ENCODE measurements around the gene PHYHD1.

PHYHD1 gene

GRCh38 chr9:128972956-128973355 lies 52.2 kb downstream of the PHYHD1 start:
- no peak for DNase-seq (ENCODE audit: low spot score)

- DNase-seq (ENCODE audit: low spot score) = no peak
Measured at GRCh38 chr9:128979111-128979510, 58.3 kb downstream of the PHYHD1 start.

GRCh38 chr9:128983536-128983935 lies 62.8 kb downstream of the PHYHD1 start:
- DNase-seq (ENCODE audit: low spot score) = no peak

- DNase-seq (ENCODE audit: low spot score) = no peak
Measured at GRCh38 chr9:128986671-128987070, 65.9 kb downstream of the PHYHD1 start.

- peak; percentile 45 for DNase-seq (ENCODE audit: low spot score)
Measured at GRCh38 chr9:128987805-128988204, 67.0 kb downstream of the PHYHD1 start.
